KMS-11 (cell line): ENCODE measurements around the gene PTPN18.

ENCODE experiments used
- H2AFZ ChIP-seq: fragments of 200-600 bp; sonication (generic); 2 replicates; pipeline ENCODE4 v1.6.1; 2016; ENCODE audit warnings: antibody characterized with exemption, mixed run types, low read depth
- H3K27ac ChIP-seq: fragments of 200-600 bp; sonication (generic); 2 replicates; pipeline ENCODE4 v1.6.1; 2016; ENCODE audit warnings: mild to moderate bottlenecking, mixed run types
- H3K27me3 ChIP-seq: fragments of 200-600 bp; sonication (generic); 2 replicates; pipeline ENCODE4 v1.6.1; 2017; ENCODE audit warnings: mild to moderate bottlenecking, low read depth, mixed run types, moderate library complexity; ENCODE audit not compliant: insufficient read depth
- H3K36me3 ChIP-seq: fragments of 200-600 bp; sonication (generic); 2 replicates; pipeline ENCODE4 v1.6.1; 2017; ENCODE audit warnings: mild to moderate bottlenecking, mixed run types; ENCODE audit not compliant: insufficient read depth
- H3K4me1 ChIP-seq: fragments of 200-600 bp; sonication (generic); 2 replicates; pipeline ENCODE4 v1.6.1; 2016; ENCODE audit warnings: mild to moderate bottlenecking, low read depth, mixed run types; ENCODE audit not compliant: poor library complexity, severe bottlenecking
- H3K4me2 ChIP-seq: fragments of 200-600 bp; sonication (generic); 2 replicates; pipeline ENCODE4 v1.7.0; 2016; ENCODE audit warnings: mild to moderate bottlenecking, mixed run types
- H3K4me3 ChIP-seq: fragments of 200-600 bp; sonication (generic); IDR thresholded peaks from 2 replicates; pipeline ENCODE4 v1.6.1; 2017; ENCODE audit warnings: low read depth, low read length, mixed read lengths; ENCODE audit not compliant: insufficient read depth
- H3K79me2 ChIP-seq: fragments of 200-600 bp; sonication (generic); 2 replicates; pipeline ENCODE4 v1.6.1; 2016; ENCODE audit warnings: low read depth, mixed run types; ENCODE audit not compliant: insufficient read depth
- H3K9ac ChIP-seq: fragments of 200-600 bp; sonication (generic); 2 replicates; pipeline ENCODE4 v1.6.1; 2016; ENCODE audit warnings: mild to moderate bottlenecking, mixed run types
- H4K20me1 ChIP-seq: fragments of 200-600 bp; sonication (generic); 2 replicates; pipeline ENCODE4 v1.6.1; 2016; ENCODE audit warnings: mild to moderate bottlenecking, mixed run types; ENCODE audit not compliant: insufficient read depth
- CTCF ChIP-seq: fragments of 200-600 bp; sonication (generic); conservative IDR thresholded peaks from 2 replicates; pipeline ENCODE4 v1.6.1; 2017; ENCODE audit warnings: low read depth, mild to moderate bottlenecking, antibody characterized with exemption, low read length, moderate library complexity, mixed read lengths

PTPN18 gene

GRCh38 chr2:130370490-130370889, 14.6 kb downstream of the PTPN18 start:
- no peak overlapping the region for H3K27ac ChIP-seq
- H3K4me3 ChIP-seq = no peak overlapping the region
- H3K9ac ChIP-seq = no peak overlapping the region
- no peaks in the 10 kb centered on the region for H3K36me3 ChIP-seq
- H2AFZ ChIP-seq = no peak overlapping the region
- H3K4me2 ChIP-seq = no peak overlapping the region
- H4K20me1 ChIP-seq = no peaks in the 10 kb centered on the region
- TF ChIP-seq CTCF = no peak
- peaks cover 31% of the 10 kb centered on the region for H3K4me1 ChIP-seq
- peaks cover 25% of the 10 kb centered on the region; the same call in 1 of the 2 replicates for H3K79me2 ChIP-seq
- H3K27me3 ChIP-seq = no peaks in the 10 kb centered on the region

- Histone ChIP-seq H3K79me2 (peaks cover 25% of the 10 kb centered on the region; the same call in 1 of the 2 replicates), H3K9ac (peak overlapping the region; percentile 88), H3K4me2 (peak overlapping the region; percentile 88), H2AFZ (peak overlapping the region; percentile 78), H3K36me3 (no peaks in the 10 kb centered on the region), H3K4me1 (peaks cover 43% of the 10 kb centered on the region), H3K27me3 (no peaks in the 10 kb centered on the region), H3K27ac (peak overlapping the region; percentile 72), H4K20me1 (no peaks in the 10 kb centered on the region), H3K4me3 (no peak overlapping the region)
- no peak for TF ChIP-seq CTCF
Measured at GRCh38 chr2:130371723-130372054, 15.8 kb downstream of the PTPN18 start.

GRCh38 chr2:130372055-130372832, 16.4 kb downstream of the PTPN18 start:
- TF ChIP-seq CTCF = peak; percentile 84
- Histone ChIP-seq H3K27ac (peak overlapping the region; percentile 72), H3K4me2 (peak overlapping the region; percentile 88), H3K36me3 (no peaks in the 10 kb centered on the region), H3K27me3 (no peaks in the 10 kb centered on the region), H3K9ac (peak overlapping the region; percentile 88), H3K79me2 (peaks cover 25% of the 10 kb centered on the region; the same call in 1 of the 2 replicates), H2AFZ (peak overlapping the region; percentile 78), H3K4me1 (peaks cover 47% of the 10 kb centered on the region), H4K20me1 (no peaks in the 10 kb centered on the region), H3K4me3 (peak overlapping the region; percentile 75)

- Histone ChIP-seq H3K4me1 (peaks cover 56% of the 10 kb centered on the region), H3K9ac (peak overlapping the region; percentile 88)
Measured at GRCh38 chr2:130372833-130373807, 17.3 kb downstream of the PTPN18 start.

More at GRCh38 chr2:130372833-130373807, 17.3 kb downstream of the PTPN18 start:
- TF ChIP-seq CTCF = 0 out of 2 replicates have a peak, but pooled peaks have one; percentile 54
- Histone ChIP-seq H3K27me3 (no peaks in the 10 kb centered on the region), H3K27ac (peak overlapping the region; percentile 72; the same call in 1 of the 2 replicates), H3K4me3 (peak overlapping the region; percentile 75), H2AFZ (peak overlapping the region; percentile 78), H3K79me2 (peaks cover 25% of the 10 kb centered on the region; the same call in 1 of the 2 replicates), H3K4me2 (peak overlapping the region; percentile 88), H3K36me3 (no peaks in the 10 kb centered on the region), H4K20me1 (no peaks in the 10 kb centered on the region)
